GM21825 (cell line): ENCODE results near the gene ST14.

Experiments used
- ATAC-seq: cut with Tn5 transposase; IDR thresholded peaks from one replicate; pipeline ENCODE4 v1.9.1; 2021; ENCODE audit warnings: mild to moderate bottlenecking, moderate library complexity; ENCODE audit not compliant: unreplicated experiment

ST14 gene

GRCh38 chr11:130133716-130134115, 25.9 kb upstream of the ST14 start:
- ATAC-seq, result no peak

- no peak for ATAC-seq
Measured at GRCh38 chr11:130136107-130136506, 23.5 kb upstream of the ST14 start.

- ATAC-seq, result no peak
Measured at GRCh38 chr11:130137999-130138398, 21.6 kb upstream of the ST14 start.

GRCh38 chr11:130139401-130139800, 20.2 kb upstream of the ST14 start:
- no peak for ATAC-seq

GRCh38 chr11:130141561-130142341, 17.8 kb upstream of the ST14 start:
- no peak for ATAC-seq

GRCh38 chr11:130144141-130144540, 15.4 kb upstream of the ST14 start:
- ATAC-seq, result no peak

GRCh38 chr11:130144861-130145281, 14.7 kb upstream of the ST14 start:
- no peak for ATAC-seq

GRCh38 chr11:130145311-130145812, 14.2 kb upstream of the ST14 start:
- no peak for ATAC-seq

GRCh38 chr11:130145975-130146776, 13.4 kb upstream of the ST14 start:
- no peak for ATAC-seq

- no peak for ATAC-seq
Measured at GRCh38 chr11:130146796-130147195, 12.8 kb upstream of the ST14 start.

- no peak for ATAC-seq
Measured at GRCh38 chr11:130148796-130149326, 10.7 kb upstream of the ST14 start.

GRCh38 chr11:130150790-130151189, 8.8 kb upstream of the ST14 start:
- ATAC-seq, result peak; percentile 47

GRCh38 chr11:130151196-130151595, 8.4 kb upstream of the ST14 start:
- no peak for ATAC-seq

- ATAC-seq, result no peak
Measured at GRCh38 chr11:130156108-130157022, 3.2 kb upstream of the ST14 start.

GRCh38 chr11:130157101-130157500, 2.5 kb upstream of the ST14 start:
- ATAC-seq, result no peak

- ATAC-seq, result no peak
Measured at GRCh38 chr11:130157840-130158239, 1.7 kb upstream of the ST14 start.

- ATAC-seq, result no peak
Measured at GRCh38 chr11:130159139-130159538, 443 bp upstream of the ST14 start.

GRCh38 chr11:130160498-130161155, 1.0 kb downstream of the ST14 start:
- ATAC-seq, result no peak

GRCh38 chr11:130161441-130162145, 2.0 kb downstream of the ST14 start:
- ATAC-seq, result no peak
